Body of pancreas (tissue), 4 donors: ENCODE results near the gene SV2B.

ENCODE experiments used
- CTCF ChIP-seq, 7 experiments: fragments of 450-650 bp in 4 of 7; fragments of 200-600 bp in 3 of 7; sonication (generic) in 3 of 7; IDR thresholded peaks; one replicate each; pipeline ENCODE4 v1.5.1; 2016 to 2019; ENCODE audit warnings: antibody characterized with exemption in 7 of 7
- POLR2A ChIP-seq, 3 donors: fragments of 450-650 bp; IDR thresholded peaks; one replicate each; pipeline ENCODE4 v1.6.1; 2016; ENCODE audit warnings: antibody characterized with exemption in 3 of 3, mild to moderate bottlenecking in 2 of 3

- TF ChIP-seq CTCF (IDR thresholded peaks at IDR 0.05) (no peak), POLR2A (IDR thresholded peaks at IDR 0.05) (no peak)
Observed at GRCh38 chr15:91070872-91071271, 29.2 kb upstream of the SV2B start.
